ENCODE data around the gene NLRC5. TPM values are rescaled to one million over a fixed set of nuclear protein-coding genes. Genes with fewer than 3 reads are reported as not detected.

NLRC5 gene
- total and polyA plus RNA-seq, 8 donors, result 4.6 to 26.6 (median 9.9) TPM

DNA sequence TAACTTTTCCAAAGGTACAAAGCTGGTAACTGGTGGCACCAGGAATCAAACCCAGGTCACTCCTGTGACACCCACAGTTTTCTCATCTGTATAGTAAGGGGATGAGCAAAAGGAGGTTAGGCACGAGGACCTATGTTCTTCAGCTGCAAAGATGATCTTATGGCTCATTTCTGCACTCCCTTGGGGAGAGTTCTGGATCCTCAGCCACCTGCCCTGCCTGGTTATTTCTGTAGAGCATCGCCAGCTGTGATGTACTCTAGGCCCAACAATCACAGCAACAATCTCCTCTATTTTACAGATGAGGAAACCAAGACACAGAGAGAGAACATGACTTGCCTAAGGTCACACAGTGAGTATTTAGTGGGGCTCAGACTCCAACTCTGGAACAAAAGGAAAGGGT, 97.6 kb downstream of the NLRC5 start:
- Histone ChIP-seq H3K36me3 (no peaks in the 10 kb centered on the region), H3K27me3 (no peaks in the 10 kb centered on the region), H3K4me3 (no peak overlapping the region), H3K9me3 (no peaks in the 10 kb centered on the region), H3K27ac (no peak overlapping the region), H3K4me1 (peaks cover 0 to 5% (median 4%) of the 10 kb centered on the region in 3 donors)
- no peak for ATAC-seq
- DNase-seq, result no peak
- intact Hi-C loops (cut with DNase I), result loop anchor here in 1 of 3 donors (10.0 kb wide), 1 partner anchor 208 kb away; no protein-coding TSS in a partner anchor
- 69 to 70% methylated on average over 2 of the region's 2 CpGs for WGBS, 2 donors
- FAIRE-seq, result no peak
- no peak for TF ChIP-seq CTCF (IDR thresholded peaks at IDR 0.05)

DNA sequence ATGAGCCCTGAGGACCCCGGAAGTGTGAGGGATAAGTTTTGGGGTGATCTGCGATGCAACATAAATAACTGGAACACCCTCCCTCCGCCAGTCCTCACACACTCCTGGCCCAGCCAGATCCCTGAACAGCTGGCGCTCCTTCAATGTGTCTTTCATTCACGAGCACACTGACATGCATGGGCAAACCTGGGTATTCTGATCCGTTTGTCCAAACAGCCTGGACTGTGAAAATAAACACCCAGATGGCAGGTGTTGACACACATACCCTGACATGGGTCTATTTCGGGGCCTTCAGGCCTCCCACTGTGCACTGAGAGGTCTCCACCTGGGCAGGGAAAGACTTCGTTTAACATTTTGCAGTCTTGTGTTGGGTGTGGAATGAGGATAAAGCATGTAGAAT, 100.0 kb downstream of the NLRC5 start:
- WGBS, 2 donors, result 72 to 75% methylated on average over 8 of the region's 8 CpGs
- DNase-seq (no peak), FAIRE-seq (no peak), ATAC-seq (no peak)
- H3K4me1 ChIP-seq, result peaks cover 0 to 8% (median 0%) of the 10 kb centered on the region in 3 donors
- intact Hi-C loops (cut with DNase I), result loop anchor here in 1 of 3 donors (10.0 kb wide), 1 partner anchor 205 kb away; no protein-coding TSS in a partner anchor
- no peak overlapping the region for H3K27ac ChIP-seq
- H3K36me3 ChIP-seq, result no peaks in the 10 kb centered on the region
- TF ChIP-seq CTCF (IDR thresholded peaks at IDR 0.05), result no peak
- no peak overlapping the region for H3K4me3 ChIP-seq
- no peaks in the 10 kb centered on the region for H3K27me3 ChIP-seq
- H3K9me3 ChIP-seq, result no peaks in the 10 kb centered on the region

DNA sequence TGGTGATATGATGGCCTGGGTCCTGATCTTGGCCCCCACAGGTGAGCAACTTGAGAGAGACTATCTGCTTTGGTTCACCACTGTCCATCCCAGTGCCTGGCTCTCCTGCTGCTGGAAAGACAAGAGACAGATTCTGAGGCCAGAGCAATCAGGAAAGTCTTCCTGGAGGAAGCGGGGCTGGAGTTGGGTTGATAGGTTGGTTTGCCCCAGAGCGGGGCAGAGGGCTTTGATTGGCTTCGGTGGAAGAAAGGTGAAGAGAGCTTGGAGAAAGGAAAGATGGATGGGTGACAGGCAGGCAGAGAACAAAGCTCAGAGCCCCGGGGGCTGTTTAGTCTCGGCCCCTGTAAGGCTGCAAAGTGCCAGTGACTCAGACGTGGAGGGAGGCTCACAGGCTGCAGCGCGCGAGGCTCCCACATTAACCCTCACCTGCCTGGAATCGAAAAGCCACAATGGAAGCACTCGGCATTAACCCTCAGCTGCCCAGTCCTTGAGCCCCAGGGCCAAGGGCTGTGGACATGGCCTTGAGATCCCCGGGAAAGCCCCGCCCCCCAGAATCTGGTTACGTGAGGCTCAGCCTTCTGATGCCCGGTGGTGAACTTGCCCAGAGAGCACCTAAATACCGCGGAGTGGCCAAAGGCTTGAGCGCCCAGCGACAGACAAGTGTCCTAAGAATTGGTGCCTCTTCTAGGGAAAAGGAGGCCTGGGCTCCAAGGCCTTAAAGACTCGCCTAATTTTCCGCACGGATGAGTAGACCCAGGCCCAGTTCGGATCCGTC, 102.0 kb downstream of the NLRC5 start:
- WGBS, 2 donors, result 21 to 24% methylated on average over 24 of the region's 24 CpGs
- Histone ChIP-seq H3K9me3 (no peaks in the 10 kb centered on the region), H3K4me1 (peaks cover 0 to 8% (median 0%) of the 10 kb centered on the region in 3 donors), H3K36me3 (no peaks in the 10 kb centered on the region), H3K27ac (peak overlapping the region in 2 of 4 donors; percentile 36 to 65), H3K4me3 (peak overlapping the region; percentile 44 to 89 (median 69)), H3K27me3 (no peaks in the 10 kb centered on the region)
- ATAC-seq (peak in 3 of 4 donors; percentile 18 to 33 (median 24)), DNase-seq (peak in 5 of 6 donors; percentile 27 to 63 (median 55)), FAIRE-seq (no peak)
- intact Hi-C loops (cut with DNase I), result loop anchor here in 1 of 3 donors (10.0 kb wide), 1 partner anchor 333 kb away; no protein-coding TSS in a partner anchor
- no peak for TF ChIP-seq CTCF (IDR thresholded peaks at IDR 0.05)

DNA sequence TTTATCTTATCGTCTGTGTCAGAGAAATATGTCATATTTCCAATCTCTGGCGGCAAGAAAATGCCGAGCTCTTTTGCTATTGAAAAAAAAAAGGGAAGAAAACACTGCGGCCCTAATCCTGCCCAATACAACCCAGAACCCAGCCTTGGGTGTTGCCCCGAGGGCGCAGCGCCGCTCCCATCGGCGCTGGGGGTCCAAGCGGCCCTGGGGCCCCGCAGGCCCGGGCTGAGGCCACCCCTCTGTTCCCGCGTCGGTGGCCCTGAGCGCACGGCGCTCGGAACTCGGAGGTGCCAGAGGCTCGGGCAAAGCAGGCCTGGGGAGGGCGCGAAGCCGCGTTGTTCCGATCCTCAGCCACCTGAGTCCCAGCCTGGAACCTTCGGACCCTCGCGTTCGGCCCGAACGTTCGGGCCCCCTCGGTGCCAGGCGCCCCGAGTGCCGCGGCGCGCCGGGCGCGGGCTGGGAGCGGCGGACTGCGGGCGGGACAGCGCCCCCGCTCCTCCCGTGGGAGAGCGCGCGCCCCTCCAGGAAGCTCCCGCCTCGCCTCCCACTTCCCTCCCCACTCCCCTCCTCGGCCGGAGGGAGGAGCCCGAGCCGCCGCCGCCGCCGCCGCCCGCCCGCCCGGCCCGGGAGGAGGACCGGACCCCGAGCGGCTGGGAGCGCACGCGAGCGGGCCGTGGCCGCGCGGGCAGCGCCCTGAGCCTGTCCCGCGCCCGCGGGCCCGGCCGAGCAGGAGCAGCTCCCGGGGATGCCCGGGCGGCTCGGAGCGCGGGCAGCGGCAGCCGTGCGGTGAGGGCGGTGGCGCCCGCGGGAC, 102.8 kb downstream of the NLRC5 start, which contains the start of gene CPNE2:
CPNE2 (plus strand) TSS at position 609 of the 811 bp plus-strand sequence. CDS start 18,160 bp downstream, outside the sequence.
- Histone ChIP-seq H3K4me1 (peaks cover 0 to 8% (median 0%) of the 10 kb centered on the region in 3 donors), H3K27ac (peak within 1 kb of the TSS; percentile 22 to 65 (median 36)), H3K4me3 (peak within 1 kb of the TSS; percentile 57 to 89 (median 79)), H3K9me3 (no peaks in the 10 kb centered on the region), H3K27me3 (no peaks in the 10 kb centered on the region), H3K36me3 (no peaks in the 10 kb centered on the region)
- WGBS, 2 donors, result 0 to 1% methylated on average over 48 to 99 of the region's 100 CpGs
- ATAC-seq, result peak; percentile 82 to 92 (median 84)
- intact Hi-C loops (cut with DNase I), result loop anchor here in 1 of 3 donors (10.0 kb wide), 1 partner anchor 333 kb away; no protein-coding TSS in a partner anchor
- no peak for FAIRE-seq
- TF ChIP-seq CTCF (IDR thresholded peaks at IDR 0.05), result no peak
- peak in 5 of 6 donors; percentile 60 to 85 (median 70) for DNase-seq

Measured in pancreas (tissue), 10 donors.